ENCODE data around the gene MGME1. TPM values are rescaled to one million over a fixed set of nuclear protein-coding genes. Genes with fewer than 3 reads are reported as not detected.
A peak's percentile ranks its signal among the peaks of the same experiment; 100 is the strongest.

Gene MGME1
- total RNA-seq, 1 experiment from 2014 or later = 50.5 TPM

DNA sequence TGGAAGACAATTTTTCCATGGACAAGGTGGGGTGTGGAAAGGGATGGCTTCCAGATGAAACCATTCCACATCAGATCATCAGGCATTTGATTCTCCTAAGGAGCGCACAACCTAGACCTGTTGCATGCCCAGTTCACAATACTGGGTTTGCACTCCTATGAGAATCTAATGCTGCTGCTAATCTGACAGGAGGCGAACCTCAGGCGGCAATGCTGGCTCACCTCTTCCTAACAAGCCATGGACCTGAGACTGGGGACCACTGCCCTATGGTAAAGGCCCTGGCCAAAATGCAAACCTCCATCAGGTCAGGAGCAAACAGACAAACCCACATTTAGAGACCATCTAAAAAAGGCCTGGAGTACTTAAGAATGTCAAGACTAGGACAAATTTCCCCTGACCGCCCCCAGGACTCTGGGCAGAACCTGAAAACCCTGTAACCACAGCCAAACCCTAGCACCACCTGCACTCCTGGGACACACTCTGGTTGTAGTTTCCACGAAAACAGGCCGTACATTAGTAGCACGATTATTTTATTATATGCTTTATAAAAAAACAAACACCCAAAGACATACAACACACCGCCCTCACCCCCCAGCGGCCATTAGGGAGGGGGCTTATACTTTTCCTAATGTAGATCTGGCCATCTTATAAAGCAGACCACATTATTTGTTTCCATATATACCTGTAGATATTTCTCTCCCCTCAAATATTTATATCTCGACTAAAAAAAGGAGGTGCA, 27.6 kb upstream of the MGME1 start:
- Histone ChIP-seq H3K4me3 (ENCODE audit: low read depth, low read length) (no peak overlapping the region), H3K4me1 (no peaks in the 10 kb centered on the region), H3K9me3 (no peaks in the 10 kb centered on the region), H3K36me3 (ENCODE audit: control insufficient read depth, insufficient read depth, low read length) (peaks cover 14% of the 10 kb centered on the region), H3K27me3 (replicated peaks; ENCODE audit: control insufficient read depth, insufficient read depth, low read length) (no peaks in the 10 kb centered on the region)
- no TSS peak for BruUV-seq (replicated peaks)
- POLR2A ChIA-PET = no interaction called here
- Mint-ChIP-seq H3K27ac (ENCODE audit: unreplicated experiment) (no peak overlapping the region), H3K36me3 (ENCODE audit: insufficient read depth, unreplicated experiment) (peaks cover 87% of the 10 kb centered on the region), H3K4me3 (ENCODE audit: unreplicated experiment) (no peak overlapping the region), H3K4me1 (ENCODE audit: low read depth, unreplicated experiment) (no peaks in the 10 kb centered on the region), H3K27me3 (ENCODE audit: insufficient read depth, unreplicated experiment) (no peaks in the 10 kb centered on the region), H3K9me3 (ENCODE audit: unreplicated experiment) (no peaks in the 10 kb centered on the region)
- TF ChIP-seq, protein P1, sequence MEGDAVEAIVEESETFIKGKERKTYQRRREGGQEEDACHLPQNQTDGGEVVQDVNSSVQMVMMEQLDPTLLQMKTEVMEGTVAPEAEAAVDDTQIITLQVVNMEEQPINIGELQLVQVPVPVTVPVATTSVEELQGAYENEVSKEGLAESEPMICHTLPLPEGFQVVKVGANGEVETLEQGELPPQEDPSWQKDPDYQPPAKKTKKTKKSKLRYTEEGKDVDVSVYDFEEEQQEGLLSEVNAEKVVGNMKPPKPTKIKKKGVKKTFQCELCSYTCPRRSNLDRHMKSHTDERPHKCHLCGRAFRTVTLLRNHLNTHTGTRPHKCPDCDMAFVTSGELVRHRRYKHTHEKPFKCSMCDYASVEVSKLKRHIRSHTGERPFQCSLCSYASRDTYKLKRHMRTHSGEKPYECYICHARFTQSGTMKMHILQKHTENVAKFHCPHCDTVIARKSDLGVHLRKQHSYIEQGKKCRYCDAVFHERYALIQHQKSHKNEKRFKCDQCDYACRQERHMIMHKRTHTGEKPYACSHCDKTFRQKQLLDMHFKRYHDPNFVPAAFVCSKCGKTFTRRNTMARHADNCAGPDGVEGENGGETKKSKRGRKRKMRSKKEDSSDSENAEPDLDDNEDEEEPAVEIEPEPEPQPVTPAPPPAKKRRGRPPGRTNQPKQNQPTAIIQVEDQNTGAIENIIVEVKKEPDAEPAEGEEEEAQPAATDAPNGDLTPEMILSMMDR (IDR thresholded peaks at IDR 0.05; ENCODE audit: insufficient read depth in 1 of 2, low read depth in 1 of 2, low read length in 1 of 2, severe bottlenecking in 1 of 2, unreplicated experiment in 1 of 2) = no peak
- CTCF ChIA-PET = no interaction called here
- DNase-seq = no peak
- intact Hi-C loops (cut with micrococcal nuclease; ENCODE audit: unreplicated experiment) = loop anchor here (5.0 kb wide), 1 partner anchor 56 kb away; no protein-coding TSS in a partner anchor

DNA sequence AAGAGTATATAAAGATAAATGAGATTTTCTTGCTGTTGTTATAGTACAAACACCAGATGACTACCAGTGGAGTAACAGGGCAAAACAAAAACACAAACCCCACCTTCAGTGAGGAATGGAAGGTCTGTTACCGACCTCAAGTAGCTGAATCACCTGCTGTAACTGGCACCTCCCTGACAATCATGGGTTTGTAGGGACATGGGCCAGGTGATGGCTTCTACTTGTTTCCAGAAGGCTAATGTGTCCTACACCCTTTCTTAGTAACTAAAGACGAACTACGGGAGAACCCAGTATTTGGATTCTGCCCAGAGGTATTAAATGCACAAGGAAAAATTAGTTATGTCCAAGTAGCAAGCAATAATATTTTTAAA, 27.0 kb upstream of the MGME1 start:
- Mint-ChIP-seq H3K9me3 (ENCODE audit: unreplicated experiment) (no peaks in the 10 kb centered on the region), H3K27ac (ENCODE audit: unreplicated experiment) (no peak overlapping the region), H3K4me1 (ENCODE audit: low read depth, unreplicated experiment) (no peaks in the 10 kb centered on the region), H3K27me3 (ENCODE audit: insufficient read depth, unreplicated experiment) (no peaks in the 10 kb centered on the region), H3K36me3 (ENCODE audit: insufficient read depth, unreplicated experiment) (peaks cover 89% of the 10 kb centered on the region), H3K4me3 (ENCODE audit: unreplicated experiment) (no peak overlapping the region)
- ChIA-PET CTCF (no interaction called here), POLR2A (no interaction called here)
- intact Hi-C loops (cut with micrococcal nuclease; ENCODE audit: unreplicated experiment) = loop anchor here (5.0 kb wide), 1 partner anchor 55 kb away; no protein-coding TSS in a partner anchor
- Histone ChIP-seq H3K36me3 (ENCODE audit: control insufficient read depth, insufficient read depth, low read length) (peaks cover 15% of the 10 kb centered on the region), H3K4me1 (no peaks in the 10 kb centered on the region), H3K4me3 (ENCODE audit: low read depth, low read length) (no peak overlapping the region), H3K9me3 (no peaks in the 10 kb centered on the region), H3K27me3 (replicated peaks; ENCODE audit: control insufficient read depth, insufficient read depth, low read length) (no peaks in the 10 kb centered on the region)
- TF ChIP-seq, protein P1 (IDR thresholded peaks at IDR 0.05; ENCODE audit: insufficient read depth in 1 of 2, low read depth in 1 of 2, low read length in 1 of 2, severe bottlenecking in 1 of 2, unreplicated experiment in 1 of 2) = no peak
- BruUV-seq (replicated peaks) = TSS peak; percentile 9
- no peak for DNase-seq

DNA sequence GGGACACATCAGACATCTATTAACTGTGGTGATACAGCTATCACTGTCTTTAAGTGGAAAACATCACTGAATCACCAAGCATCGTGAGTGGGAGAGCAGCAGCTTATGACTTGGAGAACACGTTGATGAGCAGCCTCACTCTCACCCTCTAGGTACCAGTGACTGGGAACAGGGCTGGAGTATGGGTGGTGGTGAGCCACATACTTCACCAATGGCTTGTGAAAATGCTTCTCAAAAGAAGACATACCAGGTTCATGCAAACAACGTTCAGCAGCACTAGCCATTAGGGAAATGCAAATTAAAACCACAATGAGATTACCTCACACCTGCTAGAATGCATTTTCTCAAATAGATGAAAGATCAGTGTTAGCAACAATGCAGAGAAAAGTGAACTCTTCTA, 25.5 kb upstream of the MGME1 start:
- H3K4me3 Mint-ChIP-seq (ENCODE audit: unreplicated experiment) = no peak overlapping the region
- Histone ChIP-seq H3K36me3 (ENCODE audit: control insufficient read depth, insufficient read depth, low read length) (peaks cover 15% of the 10 kb centered on the region), H3K9me3 (no peaks in the 10 kb centered on the region), H3K27me3 (replicated peaks; ENCODE audit: control insufficient read depth, insufficient read depth, low read length) (no peaks in the 10 kb centered on the region), H3K4me3 (ENCODE audit: low read depth, low read length) (no peak overlapping the region), H3K4me1 (no peaks in the 10 kb centered on the region)
- intact Hi-C loops (cut with micrococcal nuclease; ENCODE audit: unreplicated experiment) = loop anchor here (5.0 kb wide), 1 partner anchor 54 kb away; no protein-coding TSS in a partner anchor
- DNase-seq = no peak
- ChIA-PET CTCF (interaction anchor here (0.6 kb wide), 1 partner anchor 438 kb away, joined by 4 read pairs; no protein-coding TSS in a partner anchor), POLR2A (no interaction called here)
- no peak overlapping the region for H3K27ac Mint-ChIP-seq (ENCODE audit: unreplicated experiment)
- TF ChIP-seq, protein P1 (IDR thresholded peaks at IDR 0.05; ENCODE audit: insufficient read depth in 1 of 2, low read depth in 1 of 2, low read length in 1 of 2, severe bottlenecking in 1 of 2, unreplicated experiment in 1 of 2) = no peak
- H3K4me1 Mint-ChIP-seq (ENCODE audit: low read depth, unreplicated experiment) = no peaks in the 10 kb centered on the region
- peaks cover 95% of the 10 kb centered on the region for H3K36me3 Mint-ChIP-seq (ENCODE audit: insufficient read depth, unreplicated experiment)
- H3K9me3 Mint-ChIP-seq (ENCODE audit: unreplicated experiment) = no peaks in the 10 kb centered on the region
- H3K27me3 Mint-ChIP-seq (ENCODE audit: insufficient read depth, unreplicated experiment) = no peaks in the 10 kb centered on the region
- BruUV-seq (replicated peaks) = no TSS peak
